ENCODE measurements around the gene FNDC1. TPM values are rescaled to one million over a fixed set of nuclear protein-coding genes. Genes with fewer than 3 reads are reported as not detected.

The FNDC1 gene
- total and polyA plus RNA-seq, 2 of the 13 experiments (the other 11 are each of a cell fraction or from before 2014, with no cell fraction given): not detected

- no peak for FAIRE-seq
- H3K27me3 ChIP-seq (ENCODE audit: control insufficient read depth in 1 of 2, insufficient read depth in 2 of 2, low read length in 2 of 2): peaks cover 12 to 67% of the 10 kb centered on the region in 2 experiments
- H3K36me3 ChIP-seq (replicated peaks in 1 of 2; ENCODE audit: control insufficient read depth in 1 of 2, insufficient read depth in 2 of 2, low read length in 2 of 2): no peaks in the 10 kb centered on the region
- no peaks in the 10 kb centered on the region for H3K79me2 ChIP-seq (ENCODE audit: insufficient read depth, low read length)
- H4K20me1 ChIP-seq (ENCODE audit: insufficient read depth, low read length): no peaks in the 10 kb centered on the region
- H3K9me3 ChIP-seq (ENCODE audit: low read length): no peaks in the 10 kb centered on the region
- CTCF ChIA-PET (ENCODE audit: low intra/inter-chr PET ratio, low total read pairs): no interaction called here
- H3K9ac ChIP-seq (ENCODE audit: insufficient read depth, low read depth, low read length): no peak overlapping the region
- intact Hi-C loops (cut with micrococcal nuclease; ENCODE audit: unreplicated experiment) (no loop called here), in situ Hi-C loops (cut with HindIII; ENCODE audit: extremely low pct_ligation_motif_present, low pct_unique_long_range_greater_than_20kb) (loop anchor here (25.0 kb wide), 1 partner anchor 400 kb away; no protein-coding TSS in a partner anchor)
- DNase-seq (ENCODE audit: low spot score): no peak
- TF ChIP-seq, protein P1, sequence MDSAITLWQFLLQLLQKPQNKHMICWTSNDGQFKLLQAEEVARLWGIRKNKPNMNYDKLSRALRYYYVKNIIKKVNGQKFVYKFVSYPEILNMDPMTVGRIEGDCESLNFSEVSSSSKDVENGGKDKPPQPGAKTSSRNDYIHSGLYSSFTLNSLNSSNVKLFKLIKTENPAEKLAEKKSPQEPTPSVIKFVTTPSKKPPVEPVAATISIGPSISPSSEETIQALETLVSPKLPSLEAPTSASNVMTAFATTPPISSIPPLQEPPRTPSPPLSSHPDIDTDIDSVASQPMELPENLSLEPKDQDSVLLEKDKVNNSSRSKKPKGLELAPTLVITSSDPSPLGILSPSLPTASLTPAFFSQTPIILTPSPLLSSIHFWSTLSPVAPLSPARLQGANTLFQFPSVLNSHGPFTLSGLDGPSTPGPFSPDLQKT (CRISPR knock-in tag; IDR thresholded peaks at IDR 0.05; ENCODE audit: borderline replicate concordance): no peak
- TF ChIP-seq KDM3A (CRISPR knock-in tag; IDR thresholded peaks at IDR 0.05; ENCODE audit: low read depth) (no peak), TCF7L2 (IDR thresholded peaks at IDR 0.05; ENCODE audit: low read depth, low read length) (no peak), NR2C2 (CRISPR knock-in tag; IDR thresholded peaks at IDR 0.05; ENCODE audit: borderline replicate concordance) (no peak), REXO4 (CRISPR knock-in tag; IDR thresholded peaks at IDR 0.05; ENCODE audit: borderline replicate concordance) (no peak), SRF (IDR thresholded peaks at IDR 0.05; ENCODE audit: low read depth, low read length) (no peak), JDP2 (CRISPR knock-in tag; IDR thresholded peaks at IDR 0.05; ENCODE audit: borderline replicate concordance) (no peak), POLR2AphosphoS5 (IDR thresholded peaks at IDR 0.05; ENCODE audit: low read depth, low read length) (no peak), PAWR (CRISPR knock-in tag; IDR thresholded peaks at IDR 0.05; ENCODE audit: borderline replicate concordance) (no peak), SNAPC5 (CRISPR knock-in tag; IDR thresholded peaks at IDR 0.05; ENCODE audit: borderline replicate concordance) (no peak), THAP11 (CRISPR knock-in tag; IDR thresholded peaks at IDR 0.05) (no peak), ONECUT2 (CRISPR knock-in tag; IDR thresholded peaks at IDR 0.05) (no peak), ZNF616 (CRISPR knock-in tag; IDR thresholded peaks at IDR 0.05; ENCODE audit: low read depth) (no peak), ZNF878 (CRISPR knock-in tag; IDR thresholded peaks at IDR 0.05) (no peak), ARID3A (IDR thresholded peaks at IDR 0.05; ENCODE audit: low read depth, low read length) (no peak), ZNF792 (CRISPR knock-in tag; IDR thresholded peaks at IDR 0.05) (no peak), ZUFSP (CRISPR knock-in tag; IDR thresholded peaks at IDR 0.05; ENCODE audit: borderline replicate concordance) (no peak), SP1 (IDR thresholded peaks at IDR 0.05) (no peak), SP1 (CRISPR knock-in tag; IDR thresholded peaks at IDR 0.05) (no peak), MIER2 (CRISPR knock-in tag; IDR thresholded peaks at IDR 0.05) (no peak)
- POLR2A ChIA-PET: no interaction called here
- no TSS peak for BruUV-seq (replicated peaks)
- WGBS (ENCODE audit: low lambda C conversion rate): 13% methylated on average over 4 of the region's 5 CpGs
- no peak for ATAC-seq
- no peak overlapping the region for H3K27ac ChIP-seq (ENCODE audit: extremely low read length, insufficient read depth, low read length)
- H3K4me3 ChIP-seq (replicated peaks in 1 of 3; ENCODE audit: insufficient read depth in 1 of 3, low read depth in 2 of 3, low read length in 3 of 3): no peak overlapping the region
- H2AFZ ChIP-seq (ENCODE audit: low read length): no peak overlapping the region
- no peaks in the 10 kb centered on the region for H3K4me1 ChIP-seq (ENCODE audit: insufficient read depth, low read length)
- H3K4me2 ChIP-seq (ENCODE audit: low read depth, low read length): no peak overlapping the region
These were observed 43.5 kb downstream of the FNDC1 start for GRCh38 chr6:159212525-159213280.
